Testis (tissue), 2 donors: Measurements from ENCODE around the gene RNF167.

Source experiments
- POLR2A ChIP-seq: fragments of 450-650 bp; IDR thresholded peaks from one replicate; pipeline ENCODE4 v1.6.1; 2017; ENCODE audit warnings: antibody characterized with exemption, mild to moderate bottlenecking, moderate library complexity
- TF ChIP-seq, protein P1 (sequence below), 3 experiments: fragments of 450-650 bp in 2 of 3; fragments of 200-600 bp in 1 of 3; sonication (generic) in 1 of 3; IDR thresholded peaks; one replicate each; pipeline ENCODE4 v1.5.1; 2016 to 2019; ENCODE audit warnings: antibody characterized with exemption in 3 of 3, mild to moderate bottlenecking in 2 of 3, moderate library complexity in 1 of 3

GRCh38 chr17:4938688-4939545, 1.2 kb upstream of the RNF167 start:
- no peak for TF ChIP-seq POLR2A
- TF ChIP-seq, protein P1, sequence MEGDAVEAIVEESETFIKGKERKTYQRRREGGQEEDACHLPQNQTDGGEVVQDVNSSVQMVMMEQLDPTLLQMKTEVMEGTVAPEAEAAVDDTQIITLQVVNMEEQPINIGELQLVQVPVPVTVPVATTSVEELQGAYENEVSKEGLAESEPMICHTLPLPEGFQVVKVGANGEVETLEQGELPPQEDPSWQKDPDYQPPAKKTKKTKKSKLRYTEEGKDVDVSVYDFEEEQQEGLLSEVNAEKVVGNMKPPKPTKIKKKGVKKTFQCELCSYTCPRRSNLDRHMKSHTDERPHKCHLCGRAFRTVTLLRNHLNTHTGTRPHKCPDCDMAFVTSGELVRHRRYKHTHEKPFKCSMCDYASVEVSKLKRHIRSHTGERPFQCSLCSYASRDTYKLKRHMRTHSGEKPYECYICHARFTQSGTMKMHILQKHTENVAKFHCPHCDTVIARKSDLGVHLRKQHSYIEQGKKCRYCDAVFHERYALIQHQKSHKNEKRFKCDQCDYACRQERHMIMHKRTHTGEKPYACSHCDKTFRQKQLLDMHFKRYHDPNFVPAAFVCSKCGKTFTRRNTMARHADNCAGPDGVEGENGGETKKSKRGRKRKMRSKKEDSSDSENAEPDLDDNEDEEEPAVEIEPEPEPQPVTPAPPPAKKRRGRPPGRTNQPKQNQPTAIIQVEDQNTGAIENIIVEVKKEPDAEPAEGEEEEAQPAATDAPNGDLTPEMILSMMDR (IDR thresholded peaks at IDR 0.05): no peak
